Thoracic aorta endothelial cell (primary cell): ENCODE results near the gene MBOAT2. TPM values are rescaled to one million over a fixed set of nuclear protein-coding genes. Genes with fewer than 3 reads are reported as not detected.

ENCODE experiments used
- total RNA-seq: library from RNA; depleted of rRNA; stranded (reverse); fragments of >200 nt; gene quantifications from 2 replicates; pipeline ENCODE4 v1.2.3, GENCODE V29; 2012

MBOAT2 gene
- 2.1 and 16.5 TPM in 2 replicates for total RNA-seq

GRCh38 chr2:9003616-9004337, at the start of gene MBOAT2:
Gene MBOAT2, minus strand, starts transcription at chr2:9003684. Its CDS starts 70 bp downstream, at chr2:9003614.

GRCh38 chr2:8836971-8837794, 166.3 kb downstream of the MBOAT2 start, which contains the start of gene KIDINS220:
Gene KIDINS220, minus strand, starts transcription at chr2:8837613. Its CDS starts 10,520 bp downstream, at chr2:8827093.

Other genes starting within 250 kb of the MBOAT2 start
- 72.3 and 91.6 TPM in 2 replicates for gene KIDINS220, start 166.1 kb downstream of the MBOAT2 start, total RNA-seq
- gene ASAP2, start 203.1 kb upstream of the MBOAT2 start, total RNA-seq: 95.3 and 121 TPM in 2 replicates